8988T (cell line): ENCODE data around the gene SP1.

ENCODE experiments used
- DNase-seq: peaks from one replicate; pipeline ENCODE4 v3.0.0; 2011

Gene SP1

DNA sequence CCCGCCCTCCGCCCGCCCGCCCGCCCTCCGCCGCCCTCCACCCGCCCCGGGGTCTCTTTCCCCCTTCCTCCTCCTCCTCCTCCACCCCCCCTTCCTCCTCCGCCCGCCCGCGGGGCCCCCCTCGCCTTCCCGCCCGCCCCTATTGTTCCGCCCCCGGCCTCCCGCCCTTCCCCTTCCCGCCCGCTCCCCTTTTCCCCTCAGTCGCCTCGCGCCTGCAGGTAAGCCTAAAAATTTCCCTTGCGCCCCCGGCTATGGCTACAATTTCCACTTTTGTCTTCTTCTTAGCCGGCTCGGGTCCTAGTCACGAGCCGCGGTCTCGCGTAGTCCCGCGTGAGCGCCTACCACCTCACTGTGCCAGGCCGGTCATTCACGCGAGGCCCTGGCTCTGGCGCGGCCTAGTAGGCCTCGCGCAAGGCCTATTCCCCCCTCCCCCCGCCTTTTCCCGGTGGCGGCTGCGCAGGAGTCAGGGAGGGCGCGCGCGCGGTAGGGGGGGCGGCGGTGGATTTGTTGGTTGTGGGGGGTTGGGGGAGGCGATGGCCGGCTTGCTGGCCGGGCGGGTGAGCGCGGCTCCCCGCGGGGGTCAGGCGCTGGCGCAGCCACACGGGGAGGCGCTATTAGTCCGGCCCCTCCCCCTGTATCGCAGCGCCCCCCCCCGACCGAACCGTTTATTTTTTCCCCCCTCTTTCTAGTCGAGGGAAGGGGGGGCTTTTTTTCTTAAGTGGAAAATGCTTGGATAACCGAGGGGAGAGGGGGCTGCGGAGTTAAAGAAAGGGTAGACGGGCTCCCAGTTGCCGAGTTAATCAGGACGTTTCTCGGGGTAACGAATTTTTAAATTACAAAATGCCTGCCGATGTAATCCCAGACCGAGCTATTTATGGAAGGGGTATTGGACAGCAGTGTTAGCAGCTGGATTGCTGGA, 72.4 kb downstream of the SP1 start:
- peak; percentile 51 for DNase-seq

DNA sequence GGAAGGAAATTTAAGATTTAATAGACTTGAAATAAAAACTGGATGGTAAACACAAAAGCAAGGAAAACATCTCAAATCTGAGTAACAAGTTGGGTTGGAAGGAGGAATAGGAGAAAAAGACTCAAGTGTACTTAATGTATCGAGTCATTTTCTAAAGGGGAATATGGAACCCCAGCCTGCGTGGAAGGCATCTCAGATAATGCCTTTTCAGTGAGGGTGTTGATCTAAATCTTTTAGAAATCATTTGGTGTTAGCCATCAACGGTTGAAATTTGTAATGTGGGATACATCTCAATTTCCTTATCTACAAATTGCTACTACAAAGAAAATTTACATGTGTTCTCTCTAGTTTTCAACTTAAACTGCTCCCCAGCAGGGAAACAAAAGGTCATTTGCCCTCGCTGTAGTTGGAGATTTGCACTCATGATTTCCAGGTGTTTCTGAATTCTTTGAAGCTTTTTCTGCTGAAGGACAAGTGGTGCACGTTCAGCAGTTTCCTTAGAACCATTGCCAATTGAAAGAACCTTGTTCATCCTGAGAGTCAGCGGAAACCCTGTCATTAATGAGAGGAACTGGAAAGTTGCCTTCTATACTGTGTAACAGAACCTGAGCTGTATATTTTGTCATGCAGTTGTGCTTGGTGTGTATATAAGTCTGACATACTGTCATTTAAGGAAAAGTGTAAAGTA, 74.1 kb downstream of the SP1 start:
- no peak for DNase-seq

DNA sequence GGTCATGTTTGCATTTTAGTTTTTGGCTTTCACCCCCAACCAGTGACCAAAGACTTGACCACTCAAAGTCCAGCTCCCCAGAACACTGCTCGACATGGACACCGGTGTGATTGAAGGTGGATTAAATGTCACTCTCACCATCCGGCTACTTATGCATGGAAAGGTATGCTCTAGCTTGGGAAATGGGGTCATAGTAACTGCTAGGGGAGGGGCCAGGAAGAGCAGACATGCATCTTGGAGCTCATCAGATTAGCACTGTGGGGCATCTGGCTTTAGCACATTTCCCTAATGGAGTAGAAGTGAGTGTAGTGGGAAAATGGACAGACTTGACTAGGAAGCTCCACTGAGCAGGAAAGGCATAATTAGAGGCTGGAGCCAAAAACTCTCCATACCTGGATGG, 74.7 kb downstream of the SP1 start:
- no peak for DNase-seq

DNA sequence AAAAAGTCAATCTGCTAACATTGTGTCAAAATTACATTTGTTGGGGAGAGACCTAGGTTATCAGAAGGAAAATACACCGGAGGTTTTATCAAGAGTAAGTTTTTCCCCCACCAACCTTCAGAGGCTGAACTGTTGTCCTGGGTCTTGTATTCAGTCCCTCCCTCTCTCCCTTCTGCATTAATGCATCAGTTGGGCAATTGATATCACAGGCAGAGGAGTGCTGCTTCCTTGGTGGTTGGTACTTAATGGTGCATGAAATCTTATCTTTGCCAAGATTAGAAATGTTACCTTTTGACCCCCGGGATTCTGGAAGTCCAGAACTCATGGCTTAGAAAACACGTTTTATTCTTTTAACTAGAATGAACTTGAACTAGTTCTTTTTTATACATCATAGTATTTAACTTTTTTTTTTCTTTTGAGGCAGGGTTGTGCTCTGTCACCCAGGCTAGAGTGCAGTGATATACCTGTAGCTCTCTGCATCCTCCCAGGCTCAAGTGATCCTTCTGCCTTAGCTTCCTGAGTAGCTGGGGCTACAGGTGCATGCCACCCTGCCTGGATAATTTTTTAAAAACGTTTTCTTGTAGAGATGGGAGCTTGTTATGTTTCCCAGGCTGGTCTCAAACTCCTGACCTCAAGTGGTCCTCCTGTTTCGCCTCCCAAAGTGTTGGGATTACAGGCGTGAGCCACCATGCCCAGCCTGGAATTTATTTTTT, 76.8 kb downstream of the SP1 start:
- DNase-seq = no peak

DNA sequence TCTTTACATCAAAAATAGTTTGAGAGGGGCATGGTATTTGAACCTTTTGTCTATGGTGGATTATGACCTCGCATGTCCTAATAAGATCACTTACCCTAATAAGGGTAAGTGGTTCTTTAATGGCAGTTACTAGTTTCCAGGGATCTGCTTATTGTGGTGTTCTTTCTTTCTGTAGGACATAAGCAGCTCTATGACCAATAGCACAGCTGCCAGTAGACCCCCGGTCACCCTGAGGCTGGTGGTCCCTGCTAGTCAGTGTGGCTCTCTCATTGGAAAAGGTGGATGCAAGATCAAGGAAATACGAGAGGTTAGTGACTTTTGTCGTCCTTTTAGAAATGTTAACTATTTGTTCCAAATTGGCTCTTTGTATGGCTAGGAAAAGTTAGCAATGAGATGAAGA, 79.1 kb downstream of the SP1 start:
- no peak for DNase-seq

DNA sequence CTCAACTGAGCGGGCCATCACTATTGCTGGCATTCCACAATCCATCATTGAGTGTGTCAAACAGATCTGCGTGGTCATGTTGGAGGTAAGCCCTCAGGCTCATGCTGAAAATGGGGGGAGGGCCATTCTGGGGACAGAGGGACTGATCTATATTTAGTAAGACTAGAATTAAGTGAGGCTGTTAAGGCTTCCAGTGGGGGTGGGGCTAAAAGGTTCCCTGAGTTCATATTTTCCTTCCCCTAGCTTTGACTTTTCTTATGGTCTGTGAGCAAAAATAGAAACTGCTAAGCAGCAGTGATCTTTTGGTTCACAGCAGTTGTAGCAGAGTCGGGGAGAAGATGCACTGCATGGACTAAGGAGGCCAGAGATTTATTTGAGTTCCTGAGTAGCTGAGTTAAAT, 81.1 kb downstream of the SP1 start:
- DNase-seq = no peak

DNA sequence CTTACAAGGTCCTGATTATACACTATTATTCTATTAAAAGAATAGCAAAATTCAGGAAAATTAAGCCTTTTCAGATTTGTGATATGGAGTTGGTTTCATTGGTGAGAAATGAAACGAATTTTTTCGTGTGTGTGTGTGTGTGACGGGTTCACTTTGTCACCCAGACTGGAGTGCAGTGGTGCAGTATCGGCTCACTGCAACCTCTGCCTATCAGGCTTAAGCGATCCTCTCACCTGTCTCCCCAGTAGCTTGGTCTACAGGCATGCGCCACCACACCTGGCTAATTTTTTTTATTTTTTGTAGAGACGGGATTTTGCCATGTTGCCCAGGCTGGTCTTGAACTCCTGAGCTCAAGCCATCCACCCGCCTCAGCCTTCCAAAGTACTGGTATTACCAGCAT, 81.6 kb downstream of the SP1 start:
- no peak for DNase-seq

DNA sequence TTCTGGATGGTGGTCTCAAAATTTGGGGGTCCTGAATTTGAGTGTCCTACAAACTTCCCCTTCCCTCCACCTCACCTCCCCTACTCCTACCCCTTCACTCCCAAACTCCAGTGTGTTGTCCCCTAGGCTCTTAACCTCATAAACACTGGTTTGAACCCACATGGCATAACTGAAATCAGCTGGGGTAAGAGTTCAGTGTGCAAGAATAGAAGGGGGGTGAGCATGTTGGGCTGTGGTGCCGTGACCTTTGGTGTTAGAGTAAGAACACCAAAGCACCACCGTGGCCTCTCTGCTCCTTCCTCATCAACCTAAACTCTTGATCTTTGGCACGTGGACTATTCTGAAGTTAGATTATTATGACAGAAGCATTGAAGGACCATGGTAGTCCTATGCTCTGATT, 83.0 kb downstream of the SP1 start:
- DNase-seq = no peak

DNA sequence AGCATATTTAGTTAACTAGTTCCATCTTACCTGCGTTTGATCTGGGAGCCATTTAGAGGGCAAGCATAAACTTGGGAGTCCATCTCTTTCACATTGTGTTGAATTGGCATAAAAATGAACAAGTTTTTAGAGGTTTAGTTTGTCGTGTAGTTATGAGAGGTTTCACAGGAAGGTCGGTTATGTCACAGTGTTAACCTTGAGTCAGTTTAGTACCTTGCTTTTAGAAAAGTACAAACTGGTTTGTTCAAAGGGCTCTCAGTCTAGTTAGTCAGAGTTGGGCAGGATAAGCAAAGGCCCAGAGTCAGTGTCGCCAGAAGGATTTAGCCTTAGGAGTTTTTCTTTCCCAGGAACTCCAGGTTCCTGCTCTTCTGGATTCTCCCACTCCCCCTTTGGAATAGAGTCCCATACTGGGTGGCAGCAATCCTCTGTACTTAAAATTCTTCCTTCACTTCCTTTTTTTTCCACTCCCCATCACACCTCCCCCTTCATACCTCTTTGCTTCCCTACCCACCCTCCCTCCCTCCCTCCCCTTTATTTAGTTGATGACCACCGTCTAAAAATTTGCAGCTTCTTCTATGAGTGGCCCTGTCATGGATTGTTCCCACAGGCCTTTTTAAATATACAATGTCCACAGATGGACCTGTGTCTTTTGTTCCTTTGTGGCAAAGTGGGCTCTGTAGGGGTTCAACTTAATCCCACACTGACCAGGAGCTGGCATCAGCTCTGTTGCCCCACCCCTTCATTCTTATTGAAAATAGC, 84.0 kb downstream of the SP1 start:
- DNase-seq = no peak

DNA sequence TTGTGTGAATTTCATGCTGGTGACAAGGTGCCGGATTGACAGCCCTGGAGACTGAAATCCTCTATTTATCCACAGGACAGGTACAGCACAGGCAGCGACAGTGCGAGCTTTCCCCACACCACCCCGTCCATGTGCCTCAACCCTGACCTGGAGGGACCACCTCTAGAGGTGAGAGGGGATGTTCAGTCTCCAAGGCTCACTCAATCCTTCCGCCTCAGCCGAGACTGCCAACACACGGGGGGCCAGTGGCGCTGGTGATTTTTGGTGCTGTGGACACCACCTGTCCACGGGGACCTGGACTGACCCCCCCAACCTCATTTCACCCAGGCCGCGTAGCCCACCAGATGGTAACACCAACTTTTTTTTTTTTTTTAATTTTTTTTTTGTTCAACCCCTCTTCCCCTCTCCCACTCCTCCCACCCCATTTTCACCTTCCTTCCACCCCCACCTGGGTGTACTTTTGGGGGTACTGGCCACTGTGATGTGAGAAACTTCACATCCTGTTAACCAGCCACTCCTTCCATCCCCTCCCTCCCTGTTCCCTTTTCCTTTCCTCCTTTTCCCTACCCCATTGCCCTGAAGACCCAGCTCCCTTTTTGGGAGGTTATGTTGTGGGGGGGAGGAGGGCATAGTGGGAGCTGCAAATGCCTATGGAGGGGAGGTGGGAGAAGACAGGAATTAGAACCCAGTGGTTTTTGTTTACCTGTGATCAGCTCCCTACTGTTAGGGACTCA, 84.9 kb downstream of the SP1 start:
- DNase-seq = no peak

DNA sequence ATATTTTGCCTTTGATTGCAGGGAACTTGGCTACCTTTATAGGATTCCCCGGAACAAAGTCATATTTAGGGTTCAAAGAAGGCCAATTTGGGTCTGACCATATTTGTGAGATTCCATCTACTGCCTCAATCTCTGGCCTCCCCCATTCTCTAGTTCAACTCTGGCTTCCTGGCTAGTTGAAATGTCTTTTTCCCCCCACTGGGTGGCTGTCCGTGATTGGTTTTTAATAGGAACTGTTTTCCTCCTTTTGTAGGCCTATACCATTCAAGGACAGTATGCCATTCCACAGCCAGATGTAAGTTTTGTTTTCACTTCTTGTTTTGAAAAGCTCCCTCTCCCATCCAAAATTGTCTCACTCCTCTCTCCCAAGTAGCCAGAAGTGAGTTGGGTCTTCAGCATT, 85.7 kb downstream of the SP1 start:
- DNase-seq = no peak
